ENCODE measurements around the gene CELF1.

CELF1 gene

GRCh38 chr11:47572715-47573255 lies 19.9 kb upstream of the CELF1 start:
- Histone ChIP-seq H3K9ac (ENCODE audit: low read length) (no peak overlapping the region), H3K36me3 (replicated peaks; ENCODE audit: insufficient read depth, low read length) (peaks cover 4% of the 10 kb centered on the region; the same call in 1 of the 2 replicates), H3F3A (ENCODE audit: insufficient read depth, low read length) (no peaks in the 10 kb centered on the region), H3K9me3 (replicated peaks; ENCODE audit: insufficient read depth, low read length) (no peaks in the 10 kb centered on the region), H3K4me3 (ENCODE audit: low read length) (no peak overlapping the region), H2AFZ (ENCODE audit: low read length) (no peak overlapping the region), H3K27me3 (replicated peaks; ENCODE audit: insufficient read depth, low read length) (no peaks in the 10 kb centered on the region), H4K20me1 (ENCODE audit: insufficient read depth, low read length) (no peaks in the 10 kb centered on the region), H3K79me2 (ENCODE audit: low read length) (peaks cover 75% of the 10 kb centered on the region), H3K4me1 (ENCODE audit: low read length) (peaks cover 6% of the 10 kb centered on the region), H3K9me2 (replicated peaks; ENCODE audit: insufficient read depth, low read length) (no peaks in the 10 kb centered on the region), H3K4me2 (ENCODE audit: low read depth, low read length) (no peak overlapping the region), H3K27ac (ENCODE audit: low read length) (no peak overlapping the region)
- no peak for TF ChIP-seq EZH2phosphoT487 (IDR thresholded peaks at IDR 0.05; ENCODE audit: low read length)
- TF ChIP-seq EZH2 (optimal IDR thresholded peaks at IDR 0.05; ENCODE audit: low read depth, low read length): no peak
- no peak for TF ChIP-seq CTCF (IDR thresholded peaks at IDR 0.05; ENCODE audit: low read length)
- DNase-seq: no peak

- Histone ChIP-seq H3K36me3 (replicated peaks; ENCODE audit: insufficient read depth, low read length) (peaks cover 4% of the 10 kb centered on the region; the same call in 1 of the 2 replicates), H3K27ac (ENCODE audit: low read length) (no peak overlapping the region), H2AFZ (ENCODE audit: low read length) (no peak overlapping the region), H3K79me2 (ENCODE audit: low read length) (peaks cover 75% of the 10 kb centered on the region), H3K9me3 (replicated peaks; ENCODE audit: insufficient read depth, low read length) (no peaks in the 10 kb centered on the region), H3K4me3 (ENCODE audit: low read length) (no peak overlapping the region), H4K20me1 (ENCODE audit: insufficient read depth, low read length) (no peaks in the 10 kb centered on the region), H3K4me1 (ENCODE audit: low read length) (no peaks in the 10 kb centered on the region), H3K27me3 (replicated peaks; ENCODE audit: insufficient read depth, low read length) (no peaks in the 10 kb centered on the region), H3F3A (ENCODE audit: insufficient read depth, low read length) (no peaks in the 10 kb centered on the region), H3K9ac (ENCODE audit: low read length) (no peak overlapping the region), H3K4me2 (ENCODE audit: low read depth, low read length) (no peak overlapping the region), H3K9me2 (replicated peaks; ENCODE audit: insufficient read depth, low read length) (no peaks in the 10 kb centered on the region)
- no peak for TF ChIP-seq EZH2 (optimal IDR thresholded peaks at IDR 0.05; ENCODE audit: low read depth, low read length)
- TF ChIP-seq CTCF (IDR thresholded peaks at IDR 0.05; ENCODE audit: low read length): no peak
- TF ChIP-seq EZH2phosphoT487 (IDR thresholded peaks at IDR 0.05; ENCODE audit: low read length): no peak
- DNase-seq: no peak
Measured at GRCh38 chr11:47571895-47572294, 19.0 kb upstream of the CELF1 start.

- Histone ChIP-seq H4K20me1 (ENCODE audit: insufficient read depth, low read length) (no peaks in the 10 kb centered on the region), H3K36me3 (replicated peaks; ENCODE audit: insufficient read depth, low read length) (peaks cover 4% of the 10 kb centered on the region; the same call in 1 of the 2 replicates), H3K27me3 (replicated peaks; ENCODE audit: insufficient read depth, low read length) (no peaks in the 10 kb centered on the region), H3K9ac (ENCODE audit: low read length) (no peak overlapping the region), H3F3A (ENCODE audit: insufficient read depth, low read length) (no peaks in the 10 kb centered on the region), H3K27ac (ENCODE audit: low read length) (no peak overlapping the region), H3K9me2 (replicated peaks; ENCODE audit: insufficient read depth, low read length) (no peaks in the 10 kb centered on the region), H3K9me3 (replicated peaks; ENCODE audit: insufficient read depth, low read length) (no peaks in the 10 kb centered on the region), H3K4me3 (ENCODE audit: low read length) (no peak overlapping the region), H3K4me2 (ENCODE audit: low read depth, low read length) (no peak overlapping the region), H3K4me1 (ENCODE audit: low read length) (0 out of 2 replicates have a peak, but pooled peaks cover 4% of the 10 kb centered on the region), H2AFZ (ENCODE audit: low read length) (no peak overlapping the region), H3K79me2 (ENCODE audit: low read length) (peaks cover 75% of the 10 kb centered on the region)
- no peak for DNase-seq
- no peak for TF ChIP-seq EZH2 (optimal IDR thresholded peaks at IDR 0.05; ENCODE audit: low read depth, low read length)
- no peak for TF ChIP-seq CTCF (IDR thresholded peaks at IDR 0.05; ENCODE audit: low read length)
- no peak for TF ChIP-seq EZH2phosphoT487 (IDR thresholded peaks at IDR 0.05; ENCODE audit: low read length)
Measured at GRCh38 chr11:47571357-47571729, 18.4 kb upstream of the CELF1 start.

Data from MM.1S (cell line).